GM19193 (cell line): ENCODE data around the gene RSPH3.
A peak's percentile ranks its signal among the peaks of the same experiment; 100 is the strongest.

Source experiments
- POLR2A ChIP-seq: IDR thresholded peaks from 4 replicates; pipeline ENCODE4 v1.6.1; 2011; ENCODE audit not compliant: insufficient read depth, insufficient read length; ENCODE audit errors: extremely low read depth

The RSPH3 gene, protein sequence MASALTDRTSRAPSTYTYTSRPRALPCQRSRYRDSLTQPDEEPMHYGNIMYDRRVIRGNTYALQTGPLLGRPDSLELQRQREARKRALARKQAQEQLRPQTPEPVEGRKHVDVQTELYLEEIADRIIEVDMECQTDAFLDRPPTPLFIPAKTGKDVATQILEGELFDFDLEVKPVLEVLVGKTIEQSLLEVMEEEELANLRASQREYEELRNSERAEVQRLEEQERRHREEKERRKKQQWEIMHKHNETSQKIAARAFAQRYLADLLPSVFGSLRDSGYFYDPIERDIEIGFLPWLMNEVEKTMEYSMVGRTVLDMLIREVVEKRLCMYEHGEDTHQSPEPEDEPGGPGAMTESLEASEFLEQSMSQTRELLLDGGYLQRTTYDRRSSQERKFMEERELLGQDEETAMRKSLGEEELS

DNA sequence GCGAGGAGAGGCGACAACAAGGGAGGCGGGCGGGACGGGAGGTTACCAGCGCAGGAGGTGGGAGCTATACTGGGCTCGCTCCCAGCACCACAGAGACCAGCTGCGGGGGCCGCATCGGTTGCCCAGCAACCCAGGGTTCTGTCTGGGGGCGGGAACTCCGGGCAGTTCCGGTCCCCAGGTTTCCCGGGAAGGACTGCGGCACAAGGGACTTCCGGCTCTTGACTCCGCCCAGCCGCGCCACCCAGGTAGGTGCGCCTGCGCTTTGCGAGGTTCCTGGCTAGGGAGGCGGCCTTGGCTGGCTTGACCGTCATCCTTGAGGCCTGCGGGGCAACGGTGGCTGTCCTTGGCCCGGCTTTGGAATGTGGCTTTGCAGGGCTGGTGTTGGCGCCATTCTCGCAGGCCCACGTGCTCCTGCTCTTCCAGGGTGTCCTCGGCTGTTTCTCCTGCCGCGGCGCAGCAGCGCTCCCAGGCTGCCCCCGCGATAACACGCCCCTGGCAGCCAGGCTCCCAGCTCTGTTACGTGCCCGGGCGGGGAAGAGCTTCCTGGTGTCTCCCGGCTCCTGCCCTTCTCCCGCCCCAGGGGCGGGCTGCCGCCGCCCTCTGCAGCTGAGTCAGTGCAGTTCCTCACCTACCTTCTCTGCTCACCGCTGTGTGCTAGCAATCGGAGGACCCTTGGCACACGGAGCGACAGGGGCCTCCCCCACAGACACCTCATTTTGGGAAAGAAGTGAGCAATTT lies at the start of gene RSPH3:
Gene RSPH3, minus strand, starts transcription at position 537 of the 738 bp plus-strand sequence. CDS start 652 bp downstream, outside the sequence.
- peak; percentile 92 for TF ChIP-seq POLR2A

DNA sequence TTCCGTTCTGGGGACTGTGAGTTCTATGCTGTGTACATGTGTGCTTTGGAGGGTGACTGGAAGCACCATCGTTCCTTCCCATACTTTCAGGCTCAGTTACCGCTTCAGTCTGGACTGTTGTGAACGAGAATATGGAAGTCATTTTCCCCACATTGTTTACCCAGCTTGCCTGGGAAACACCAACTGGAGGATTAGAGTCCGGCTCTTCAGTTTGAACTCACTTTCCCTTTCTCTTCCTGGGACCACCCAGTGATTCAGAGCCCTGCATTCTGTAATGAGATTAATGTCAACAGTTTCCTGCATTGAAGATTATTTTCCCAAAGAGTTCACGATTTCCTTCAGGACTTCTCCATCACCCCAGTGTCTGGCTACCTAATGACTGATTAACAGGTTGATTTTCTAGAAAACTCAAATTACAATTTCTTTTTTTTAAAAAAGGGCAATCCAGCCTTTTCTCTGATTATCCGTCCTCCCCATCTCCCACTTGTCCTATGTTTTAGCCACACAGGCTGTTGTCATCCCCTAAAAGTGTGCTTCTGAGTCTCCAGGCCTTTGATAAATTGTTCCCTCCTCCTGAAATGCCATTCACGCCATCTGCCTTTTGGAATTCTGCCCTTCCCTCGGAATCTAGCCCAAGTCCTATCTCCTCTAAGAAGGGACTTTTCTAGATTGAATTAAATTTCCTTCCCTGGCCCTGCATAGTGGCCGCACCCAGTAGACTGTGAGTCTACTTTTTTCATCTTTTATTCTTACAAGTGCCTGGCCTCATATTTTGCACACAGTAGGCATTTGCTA lies 48.1 kb upstream of the RSPH3 start:
- TF ChIP-seq POLR2A, result no peak

DNA sequence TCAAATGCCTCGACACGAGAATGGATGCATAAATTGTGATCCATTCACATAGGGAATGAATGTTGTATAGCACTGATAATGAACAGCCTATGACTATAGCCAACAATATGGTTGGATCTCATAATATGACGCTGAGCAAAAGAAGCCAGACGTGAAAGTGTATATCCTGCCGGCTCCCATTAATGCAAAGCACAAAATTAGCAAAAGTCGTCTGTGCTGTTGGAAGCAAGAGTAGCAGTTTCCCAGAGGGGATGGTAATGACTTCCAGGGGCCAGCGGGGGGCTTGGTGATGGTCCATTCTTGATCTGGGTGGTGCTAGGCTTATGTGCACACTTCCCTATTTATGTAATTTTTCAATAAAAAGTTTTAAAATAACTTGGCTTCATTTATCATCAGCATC lies 45.8 kb upstream of the RSPH3 start:
- no peak for TF ChIP-seq POLR2A

DNA sequence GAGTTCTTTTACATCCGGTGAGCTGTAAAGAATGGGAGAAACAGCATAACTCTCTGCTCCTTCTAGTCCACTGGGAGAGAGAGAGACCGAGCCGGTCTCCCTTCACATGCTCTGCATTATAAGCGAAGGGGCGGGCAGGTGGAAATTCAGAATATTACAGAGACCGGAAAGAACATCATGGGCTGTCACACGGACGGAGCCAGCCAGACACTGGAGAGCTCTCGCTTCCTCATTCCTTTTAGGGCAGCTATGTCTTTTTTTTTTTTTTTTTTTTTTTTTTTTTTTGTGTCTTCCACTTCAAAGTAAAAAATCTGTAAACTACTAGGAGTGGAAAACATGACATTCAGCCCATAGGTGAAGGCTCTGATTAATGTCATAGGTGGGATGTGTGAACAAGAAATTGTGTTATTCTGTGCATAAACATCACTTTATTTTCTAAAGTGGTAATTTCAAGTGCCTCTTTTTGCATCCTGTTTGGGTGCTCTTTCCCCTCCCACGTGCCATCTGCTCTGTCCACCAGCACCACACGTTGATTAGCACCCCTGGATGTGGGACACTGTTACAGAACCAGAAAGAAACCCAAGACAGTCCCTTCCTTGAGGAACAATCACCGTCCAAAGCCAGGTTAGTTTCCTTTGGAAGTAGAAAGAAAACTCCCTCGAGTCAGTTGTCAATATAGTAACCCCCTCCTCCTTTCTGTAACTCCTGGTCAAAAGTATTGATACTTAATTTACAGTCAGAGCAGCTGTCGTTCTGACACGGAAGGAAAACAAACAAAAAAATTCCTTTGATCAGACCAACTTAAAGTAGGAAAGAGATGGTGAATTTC lies 45.1 kb upstream of the RSPH3 start, which contains the start of gene TAGAP:
Gene TAGAP, minus strand, starts transcription at position 93 of the 829 bp plus-strand sequence. CDS start 845 bp downstream, outside the sequence.
- peak; percentile 50 for TF ChIP-seq POLR2A

DNA sequence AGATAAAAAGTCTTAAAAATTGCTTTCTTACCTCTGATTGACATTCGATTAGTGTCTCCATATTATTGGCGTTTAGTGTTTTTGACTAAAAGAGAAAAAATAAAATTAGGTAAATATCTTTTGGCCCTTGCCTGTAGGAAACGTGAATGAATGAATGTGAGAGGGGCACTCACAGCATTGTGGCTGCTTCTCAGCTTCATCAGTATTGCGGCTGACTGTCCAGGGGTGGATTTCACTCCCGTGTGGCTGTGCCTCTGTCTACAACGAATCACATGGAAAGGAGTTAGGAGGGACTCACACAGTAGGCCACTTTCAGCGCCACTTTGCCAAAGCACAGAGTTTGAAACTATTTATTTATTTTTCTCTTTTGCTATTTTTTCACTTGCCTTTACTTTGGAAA lies 43.9 kb upstream of the RSPH3 start:
- no peak for TF ChIP-seq POLR2A

DNA sequence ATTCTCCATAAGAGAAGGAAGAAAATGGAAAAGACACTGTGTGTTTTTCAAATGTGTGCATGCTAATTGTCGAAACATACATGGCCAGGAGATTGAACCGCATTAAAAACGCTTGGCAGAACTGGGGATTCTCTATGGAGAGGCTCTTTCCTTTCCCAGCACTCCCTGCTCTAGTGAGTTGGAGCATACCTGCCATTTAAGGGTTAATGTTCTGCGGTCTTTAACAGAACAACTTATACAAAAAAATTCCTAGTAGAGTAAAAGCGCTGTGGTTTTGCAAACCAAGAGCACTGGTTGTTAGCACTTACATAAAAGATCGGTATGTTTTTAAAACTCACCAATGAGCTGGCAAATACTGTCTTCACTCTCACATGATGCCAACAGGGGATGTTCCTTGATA lies 43.2 kb upstream of the RSPH3 start:
- TF ChIP-seq POLR2A, result no peak

DNA sequence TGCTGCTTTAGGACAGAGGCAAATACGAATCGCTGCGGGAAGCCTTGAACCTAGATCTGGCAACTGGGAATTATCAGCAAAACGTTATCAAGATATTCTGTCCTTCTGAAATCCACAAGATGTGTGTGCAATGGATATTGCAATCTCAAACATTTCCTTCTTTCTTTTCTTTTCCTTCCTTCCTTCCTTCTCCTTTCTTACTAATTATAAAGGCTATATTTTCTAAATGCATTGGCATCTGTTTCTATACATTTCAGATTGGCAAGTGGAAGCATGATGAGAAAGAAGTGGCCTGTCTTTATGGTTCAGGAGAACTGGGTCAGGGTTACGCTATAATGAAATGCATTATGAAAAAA lies 42.8 kb upstream of the RSPH3 start:
- TF ChIP-seq POLR2A, result no peak

DNA sequence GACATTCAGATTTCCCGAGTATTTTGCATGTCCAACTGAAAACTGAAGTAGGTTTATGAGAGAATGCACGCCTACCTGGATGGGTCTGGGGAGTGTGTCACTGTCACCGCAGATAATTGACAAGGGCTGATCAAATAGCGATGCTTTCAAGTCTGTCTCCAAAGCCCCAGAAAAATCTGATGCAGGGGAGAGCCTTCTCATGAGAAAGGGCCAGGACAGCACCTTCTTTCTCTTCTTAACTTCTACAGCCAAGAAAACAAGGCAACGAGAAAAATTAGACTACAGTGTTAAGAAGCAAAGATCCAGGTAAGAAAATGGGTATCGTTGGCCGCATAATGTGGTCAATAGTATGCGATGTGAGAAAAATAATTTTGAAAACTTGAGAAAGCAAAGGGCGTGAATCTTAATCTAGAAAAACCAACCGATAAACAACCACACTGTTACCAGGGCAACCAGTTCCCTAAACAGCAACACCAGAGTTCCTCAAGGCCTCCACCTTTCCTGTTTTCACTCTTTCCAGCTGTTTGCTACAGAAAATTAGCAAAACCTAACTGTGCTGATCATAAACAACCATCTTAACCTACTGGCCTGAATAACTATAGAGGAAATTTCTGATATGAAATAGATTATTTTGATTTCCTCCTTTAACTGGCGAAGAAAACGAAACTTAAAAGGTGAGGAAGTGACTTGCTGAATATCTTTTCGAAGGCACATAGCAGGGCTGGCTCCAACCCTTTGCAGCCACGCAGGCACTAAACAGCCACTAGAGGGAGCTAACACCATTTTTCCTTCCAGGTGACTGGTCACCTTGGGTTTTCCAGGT lies 42.2 kb upstream of the RSPH3 start:
- TF ChIP-seq POLR2A, result no peak

DNA sequence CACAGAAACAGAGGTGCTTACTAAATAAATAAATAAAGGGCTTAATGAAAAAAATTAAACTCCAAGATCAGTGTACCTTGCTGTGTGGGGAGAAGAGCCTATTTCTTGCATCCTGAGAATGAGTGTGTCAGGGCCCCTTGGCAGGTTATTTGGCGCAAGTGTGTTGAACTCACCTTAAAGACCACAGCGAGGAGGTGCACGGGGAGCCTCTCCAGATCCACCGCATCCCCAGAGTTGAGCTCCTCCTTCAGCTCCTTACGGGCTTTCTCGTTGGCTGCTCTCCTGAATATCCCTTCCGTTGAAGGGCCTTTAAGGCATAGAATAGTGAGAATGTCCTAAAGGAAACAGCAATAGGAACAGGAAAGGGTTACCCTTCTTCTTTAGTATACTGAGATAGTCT lies 41.2 kb upstream of the RSPH3 start:
- TF ChIP-seq POLR2A, result no peak

DNA sequence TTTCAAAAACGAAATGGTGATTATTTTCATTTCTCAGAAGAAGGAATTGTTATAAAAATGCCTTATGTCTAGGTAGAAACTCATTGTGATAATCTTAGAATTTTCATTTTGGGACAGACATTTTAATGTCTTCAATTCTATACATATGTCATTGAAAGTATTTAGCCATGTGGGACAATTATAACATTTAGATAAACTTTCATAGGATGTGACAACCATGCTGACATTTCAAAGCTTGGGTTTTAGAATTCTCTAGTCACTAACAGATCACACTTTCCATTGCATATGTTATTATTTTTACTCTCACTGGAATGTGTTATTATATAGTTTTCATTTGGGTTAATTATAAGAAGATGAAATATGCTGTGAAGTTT lies 39.9 kb upstream of the RSPH3 start:
- TF ChIP-seq POLR2A, result no peak

DNA sequence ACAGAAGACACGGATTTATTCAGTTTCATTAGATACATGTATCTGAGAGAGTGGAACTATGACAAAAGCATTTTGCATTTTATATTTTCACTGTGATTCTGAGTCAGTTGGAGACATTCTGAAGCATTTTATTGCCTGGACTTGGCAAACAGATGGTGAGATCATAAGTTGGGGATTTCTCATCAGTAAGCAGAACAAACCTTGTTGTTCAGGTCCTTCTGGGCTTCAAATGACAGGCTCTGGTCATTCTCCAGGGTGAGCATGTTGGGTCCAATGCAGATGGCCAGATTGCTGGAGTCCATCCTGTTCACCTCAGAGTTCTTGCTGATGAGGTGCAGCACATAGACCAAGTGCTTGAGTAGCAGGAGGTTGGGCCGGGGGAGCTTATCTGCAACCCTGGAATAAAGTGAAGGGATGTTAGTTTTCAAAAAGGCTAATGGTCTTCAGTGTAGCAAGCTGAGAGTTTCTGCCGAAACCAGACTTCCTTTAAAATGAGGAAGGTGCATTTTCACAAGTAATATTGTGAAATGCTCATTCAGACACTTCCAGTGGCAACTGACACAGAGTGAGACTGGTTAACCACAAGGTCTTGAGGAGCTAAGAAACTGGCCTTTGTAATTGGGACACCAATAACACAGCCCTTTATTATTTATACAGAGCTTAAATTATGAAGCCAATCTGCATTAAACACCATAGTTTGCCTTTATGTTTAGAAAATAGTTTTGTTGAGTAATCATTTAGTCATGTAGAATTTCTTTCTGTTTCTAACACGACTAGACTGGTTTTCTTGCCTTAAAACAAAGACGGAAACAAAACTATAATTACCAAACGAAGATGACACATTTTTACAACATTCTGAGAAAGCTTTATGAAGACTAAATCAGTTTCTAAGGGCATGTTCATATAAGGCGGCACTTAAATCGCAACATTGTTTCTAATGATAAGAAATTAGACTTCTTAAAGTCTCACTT lies 39.2 kb upstream of the RSPH3 start:
- TF ChIP-seq POLR2A, result no peak

DNA sequence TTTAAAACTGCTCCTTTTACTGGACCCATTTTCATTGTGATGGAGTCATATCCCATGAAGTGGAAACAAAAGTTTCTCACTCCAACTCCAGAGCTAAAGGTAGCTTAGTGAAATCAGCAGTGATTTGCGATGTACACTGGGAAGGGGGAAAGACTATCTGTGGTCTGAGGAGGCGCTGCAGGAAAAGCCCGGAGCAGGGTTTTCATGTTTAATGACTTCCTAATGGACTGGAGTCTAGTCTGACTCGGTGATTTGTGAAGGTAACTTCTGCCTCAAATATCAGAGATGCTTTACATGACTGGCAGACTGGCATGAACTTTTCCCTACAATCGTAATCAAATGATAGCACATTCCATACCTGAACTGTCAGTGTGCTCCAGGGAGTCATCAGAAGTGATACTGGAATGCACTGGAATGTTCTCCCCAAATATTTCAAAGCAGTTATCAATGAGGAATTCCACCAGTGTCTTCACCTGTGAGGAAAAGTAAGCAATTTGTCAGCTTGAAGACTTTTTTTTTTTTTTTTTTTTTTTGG lies 37.8 kb upstream of the RSPH3 start:
- TF ChIP-seq POLR2A, result no peak

DNA sequence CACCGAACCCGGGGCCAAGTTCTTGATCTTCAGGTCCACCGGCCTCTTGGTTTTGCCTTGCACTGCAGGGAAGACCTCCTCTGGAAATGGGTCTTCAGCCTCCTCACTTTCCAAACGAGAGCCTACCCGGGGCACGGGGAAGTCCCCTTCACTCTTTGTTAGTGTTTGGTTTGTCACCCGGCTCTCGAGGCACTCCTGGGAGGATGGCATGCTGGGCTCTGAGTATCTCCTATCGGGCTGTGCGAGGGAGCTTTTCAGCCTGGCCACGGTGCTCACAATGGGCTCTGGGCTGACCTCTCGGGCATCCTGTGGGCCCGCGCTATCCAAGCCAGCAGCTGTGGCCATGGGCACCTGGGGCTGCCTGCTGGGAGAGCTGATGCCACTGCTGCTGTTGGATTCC lies 36.7 kb upstream of the RSPH3 start:
- TF ChIP-seq POLR2A, result no peak

DNA sequence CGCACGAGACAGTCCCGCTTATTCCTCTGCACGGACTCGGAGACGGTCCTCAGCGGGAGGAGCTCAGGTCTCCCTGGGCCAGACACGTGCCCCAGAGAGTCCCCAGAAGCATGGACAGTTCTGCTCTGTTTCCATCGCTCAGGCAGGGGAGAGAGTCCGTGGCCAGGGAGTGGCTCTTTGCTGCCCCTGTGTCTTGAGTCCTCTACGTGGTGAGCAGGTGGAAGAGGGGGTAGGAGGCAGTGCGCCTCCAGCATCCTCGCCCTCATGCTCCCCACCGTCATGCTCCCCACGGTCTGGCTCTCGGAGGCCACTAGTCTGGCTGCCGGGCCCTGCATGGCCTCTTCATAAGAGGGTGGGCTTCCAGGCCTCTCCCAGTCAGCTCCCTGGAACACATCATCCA lies 35.9 kb upstream of the RSPH3 start:
- no peak for TF ChIP-seq POLR2A
